Activated CD4-positive, alpha-beta T cell treated with anti-CD3 and anti-CD28 coated beads, Interleukin-2, amount 50 U/mL, for 24 hours (primary cell): Measurements from ENCODE around the gene SRPK3.

Source experiments
- DNase-seq, 2 donors: peaks; one replicate each; pipeline ENCODE4 v3.0.0-alpha.2; 2020; ENCODE audit warnings: low read depth in 1 of 2, low spot score in 1 of 2

The SRPK3 gene

DNA sequence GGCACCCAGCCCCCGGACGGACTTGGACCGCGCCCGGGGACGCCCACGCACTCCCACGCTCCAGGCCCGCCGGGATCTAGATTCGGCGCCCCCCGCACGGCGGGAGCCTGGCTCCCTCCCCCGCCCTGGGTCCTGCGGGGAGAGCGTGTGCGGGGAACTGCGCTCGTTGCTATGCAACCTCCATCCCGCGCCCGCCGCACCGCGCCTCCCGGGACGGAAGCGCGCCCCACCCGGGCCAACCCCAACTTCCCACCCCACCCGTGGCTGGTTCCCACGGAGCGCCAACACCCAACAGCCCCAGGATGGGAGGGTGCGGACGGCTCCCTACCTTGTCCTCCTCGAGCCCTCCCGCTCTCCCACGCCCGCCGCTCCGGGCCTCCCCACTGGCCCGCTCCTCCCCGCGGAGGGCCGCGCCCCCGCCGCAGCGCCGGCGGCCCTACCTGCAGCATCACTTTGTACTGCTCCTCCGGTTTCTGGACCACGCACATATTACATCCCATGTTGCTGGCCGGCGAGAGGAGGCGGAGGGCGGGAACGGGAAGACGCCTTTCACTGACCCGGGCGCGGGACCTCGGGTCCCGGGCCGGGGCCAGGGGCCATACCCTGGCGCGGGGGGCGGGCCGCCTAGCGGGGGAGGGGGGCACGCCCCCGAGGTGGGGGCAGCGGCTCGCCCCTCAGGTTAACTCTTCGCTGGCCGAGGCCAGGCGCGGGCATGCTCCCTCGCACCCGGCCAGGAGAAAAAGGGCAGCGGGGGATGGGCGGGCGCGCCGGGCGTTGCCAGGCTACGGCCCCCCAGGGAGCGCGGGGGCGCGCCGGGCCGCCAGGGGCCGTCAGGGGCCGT, 49.2 kb downstream of the SRPK3 start, which contains the start of gene PDZD4:
PDZD4 (minus strand) TSS at position 746 of the 841 bp plus-strand sequence; CDS start at position 500, 246 bp downstream.
- no peak for DNase-seq

DNA sequence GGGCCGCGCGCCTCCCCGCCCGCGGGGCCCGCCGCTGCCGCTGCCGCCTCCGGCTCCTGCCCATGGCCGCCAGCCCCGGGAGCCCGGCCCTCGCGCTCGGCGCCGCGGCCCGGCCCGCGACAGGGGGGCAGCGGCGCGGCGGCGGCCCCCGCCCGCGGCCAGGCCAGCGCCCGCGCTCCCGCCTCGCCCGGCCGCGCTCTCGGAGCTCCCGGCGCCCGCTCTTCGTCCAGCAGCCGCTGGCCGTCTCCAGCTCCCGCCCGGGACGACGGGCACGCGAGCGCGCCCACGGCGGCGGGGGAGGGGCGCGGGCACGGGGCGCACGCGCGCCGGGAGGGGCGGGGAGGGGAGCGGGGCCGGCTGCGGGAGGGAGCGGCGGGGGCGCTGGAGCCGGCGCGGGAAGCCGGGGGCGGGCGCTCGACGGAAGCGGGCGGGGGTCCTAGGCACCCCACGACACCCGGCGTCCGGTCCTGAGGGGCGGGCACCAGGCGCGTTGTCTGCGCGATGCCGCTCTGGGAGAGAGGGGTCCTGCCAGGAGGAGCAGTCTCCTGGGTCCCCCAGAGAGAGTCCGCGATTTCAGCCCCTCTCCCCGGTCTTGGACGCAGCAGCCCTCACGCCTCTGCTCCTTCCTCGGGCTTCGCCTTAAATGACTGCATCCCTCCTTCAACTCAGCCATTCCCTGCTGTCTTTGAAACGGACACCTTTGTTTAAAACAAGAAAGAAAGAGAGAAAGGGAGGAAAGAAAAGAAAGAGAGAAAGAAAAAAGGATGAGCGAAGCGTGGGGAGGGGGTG, 50.0 kb downstream of the SRPK3 start:
- no peak for DNase-seq

DNA sequence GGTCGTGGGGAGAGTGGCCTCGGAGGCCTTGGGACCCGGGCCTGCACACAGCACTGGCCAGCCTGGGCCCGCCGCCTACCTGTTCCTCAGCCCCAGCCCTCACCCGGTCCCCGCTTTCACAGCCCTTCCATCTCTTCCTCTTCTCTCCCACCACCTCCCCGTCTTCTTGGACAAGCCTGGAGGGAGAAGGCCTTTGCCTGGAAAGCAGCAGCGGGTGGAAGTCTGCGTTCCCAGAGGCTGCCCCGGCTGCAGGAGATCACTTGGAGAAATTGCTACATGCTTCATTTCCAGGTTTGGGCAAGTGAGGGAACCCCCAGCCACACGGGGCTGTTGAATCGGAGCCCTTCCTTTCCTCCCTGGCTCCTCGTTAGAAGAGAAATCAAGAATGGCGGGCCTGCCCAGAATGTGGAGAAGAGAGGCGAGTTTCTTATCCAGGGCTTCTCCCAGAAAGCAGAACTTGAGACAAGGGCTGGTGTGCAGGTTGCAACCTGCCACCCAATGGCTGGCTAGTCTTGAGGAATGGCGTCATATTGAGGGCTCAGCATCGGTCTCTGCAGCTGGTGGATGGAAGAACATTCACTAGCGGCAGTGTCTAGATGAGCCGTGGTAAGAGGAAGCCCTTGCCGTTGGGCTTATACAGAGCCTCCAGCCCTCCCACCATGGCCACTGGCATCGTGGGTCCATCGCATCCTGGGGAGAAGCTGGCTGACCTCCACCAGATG, 50.7 kb downstream of the SRPK3 start:
- DNase-seq, result no peak

DNA sequence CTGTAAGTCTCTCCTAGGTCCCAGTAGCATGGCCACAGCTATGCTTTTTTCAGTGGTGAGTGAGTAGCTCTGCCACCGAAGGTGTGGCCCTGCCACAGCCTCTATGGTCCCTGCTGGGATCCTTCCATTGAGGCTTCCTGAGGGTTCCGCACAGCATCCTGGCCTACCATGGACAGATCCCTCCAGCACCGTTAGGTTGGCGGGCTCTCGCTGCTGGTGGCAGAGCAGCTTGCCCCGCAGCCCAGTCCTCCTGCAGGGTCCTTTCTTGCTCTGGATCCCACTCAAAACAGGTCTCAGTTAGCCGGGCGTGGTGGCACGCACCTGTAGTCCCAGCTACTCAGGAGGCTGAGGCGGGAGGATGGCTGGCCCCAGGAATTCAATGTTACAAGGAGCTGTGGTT, 51.9 kb downstream of the SRPK3 start:
- DNase-seq, result no peak
